Measurements from ENCODE around the gene IL17A.
"Not testable (repeated sequence)": the region's sequence is repeated elsewhere in the genome, so short reads cannot be mapped to it uniquely, and the experiment has no call there.

IL17A gene

GRCh38 chr6:52164319-52165094 is 21.7 kb upstream of the IL17A start:
- DNase-seq, result no peak

- no peak for DNase-seq
Measured at GRCh38 chr6:52167267-52167666, 18.9 kb upstream of the IL17A start.

GRCh38 chr6:52168351-52168750 is 17.8 kb upstream of the IL17A start:
- not testable (repeated sequence) for DNase-seq

- no peak for DNase-seq
Measured at GRCh38 chr6:52174118-52174517, 12.1 kb upstream of the IL17A start.

- DNase-seq, result no peak
Measured at GRCh38 chr6:52176550-52176949, 9.6 kb upstream of the IL17A start.

GRCh38 chr6:52177961-52178360 is 8.2 kb upstream of the IL17A start:
- no peak for DNase-seq

GRCh38 chr6:52180787-52181558 is 5.2 kb upstream of the IL17A start:
- no peak for DNase-seq

GRCh38 chr6:52183131-52183713 is 3.0 kb upstream of the IL17A start:
- DNase-seq, result no peak

GRCh38 chr6:52186480-52186879 is 305 bp downstream of the IL17A start:
- DNase-seq, result no peak

- no peak for DNase-seq
Measured at GRCh38 chr6:52187098-52187497, 923 bp downstream of the IL17A start.

GRCh38 chr6:52189974-52190373 is 3.8 kb downstream of the IL17A start:
- no peak for DNase-seq

GRCh38 chr6:52190409-52190808 is 4.2 kb downstream of the IL17A start:
- no peak for DNase-seq

GRCh38 chr6:52191824-52192223 is 5.6 kb downstream of the IL17A start:
- DNase-seq, result no peak

GRCh38 chr6:52195886-52196285 is 9.7 kb downstream of the IL17A start:
- no peak for DNase-seq

GRCh38 chr6:52200088-52200487 is 13.9 kb downstream of the IL17A start:
- DNase-seq, result not testable (repeated sequence)

GRCh38 chr6:52201046-52201445 is 14.9 kb downstream of the IL17A start:
- DNase-seq, result no peak

- no peak for DNase-seq
Measured at GRCh38 chr6:52201493-52201892, 15.3 kb downstream of the IL17A start.

GRCh38 chr6:52207066-52207465 is 20.9 kb downstream of the IL17A start:
- no peak for DNase-seq

- no peak for DNase-seq
Measured at GRCh38 chr6:52208612-52209011, 22.4 kb downstream of the IL17A start.

- no peak for DNase-seq
Measured at GRCh38 chr6:52209770-52210169, 23.6 kb downstream of the IL17A start.

GRCh38 chr6:52210227-52210626 is 24.1 kb downstream of the IL17A start:
- no peak for DNase-seq

- DNase-seq, result peak; percentile 29
Measured at GRCh38 chr6:52213127-52213526, 27.0 kb downstream of the IL17A start.

GRCh38 chr6:52215787-52216186 is 29.6 kb downstream of the IL17A start:
- DNase-seq, result no peak

Data from activated naive CD4-positive, alpha-beta T cell treated with anti-CD3 and anti-CD28 coated beads, Interleukin-2, amount 50 U/mL, for 16 hours (primary cell).